ENCODE results near the gene SASH1.

Gene SASH1

GRCh38 chr6:148398244-148398643 is 55.6 kb downstream of the SASH1 start:
- in situ Hi-C loops (cut with MboI; ENCODE audit: low sequenced_read_pairs), result no loop called here

GRCh38 chr6:148398678-148399077 is 56.0 kb downstream of the SASH1 start:
- in situ Hi-C loops (cut with MboI; ENCODE audit: low sequenced_read_pairs), result no loop called here

GRCh38 chr6:148401571-148401970 is 58.9 kb downstream of the SASH1 start:
- in situ Hi-C loops (cut with MboI; ENCODE audit: low sequenced_read_pairs), result no loop called here

- in situ Hi-C loops (cut with MboI; ENCODE audit: low sequenced_read_pairs), result no loop called here
These were observed 61.9 kb downstream of the SASH1 start for GRCh38 chr6:148404456-148405054.

GRCh38 chr6:148405894-148406293 is 63.3 kb downstream of the SASH1 start:
- in situ Hi-C loops (cut with MboI; ENCODE audit: low sequenced_read_pairs), result no loop called here

GRCh38 chr6:148406579-148407371 is 64.1 kb downstream of the SASH1 start:
- in situ Hi-C loops (cut with MboI; ENCODE audit: low sequenced_read_pairs), result no loop called here

GRCh38 chr6:148407372-148407771 is 64.7 kb downstream of the SASH1 start:
- in situ Hi-C loops (cut with MboI; ENCODE audit: low sequenced_read_pairs), result no loop called here

GRCh38 chr6:148413321-148414091 is 70.9 kb downstream of the SASH1 start:
- in situ Hi-C loops (cut with MboI; ENCODE audit: low sequenced_read_pairs), result no loop called here

- in situ Hi-C loops (cut with MboI; ENCODE audit: low sequenced_read_pairs), result no loop called here
These were observed 71.5 kb downstream of the SASH1 start for GRCh38 chr6:148414092-148414489.

- in situ Hi-C loops (cut with MboI; ENCODE audit: low sequenced_read_pairs), result no loop called here
These were observed 72.2 kb downstream of the SASH1 start for GRCh38 chr6:148414836-148415235.

- in situ Hi-C loops (cut with MboI; ENCODE audit: low sequenced_read_pairs), result no loop called here
These were observed 73.0 kb downstream of the SASH1 start for GRCh38 chr6:148415511-148416260.

- in situ Hi-C loops (cut with MboI; ENCODE audit: low sequenced_read_pairs), result no loop called here
These were observed 73.8 kb downstream of the SASH1 start for GRCh38 chr6:148416330-148416965.

- in situ Hi-C loops (cut with MboI; ENCODE audit: low sequenced_read_pairs), result no loop called here
These were observed 74.4 kb downstream of the SASH1 start for GRCh38 chr6:148417045-148417444.

GRCh38 chr6:148419430-148419829 is 76.8 kb downstream of the SASH1 start:
- in situ Hi-C loops (cut with MboI; ENCODE audit: low sequenced_read_pairs), result no loop called here

- in situ Hi-C loops (cut with MboI; ENCODE audit: low sequenced_read_pairs), result no loop called here
These were observed 79.4 kb downstream of the SASH1 start for GRCh38 chr6:148422085-148422484.

GRCh38 chr6:148423133-148423532 is 80.5 kb downstream of the SASH1 start:
- in situ Hi-C loops (cut with MboI; ENCODE audit: low sequenced_read_pairs), result no loop called here

- in situ Hi-C loops (cut with MboI; ENCODE audit: low sequenced_read_pairs), result no loop called here
These were observed 81.1 kb downstream of the SASH1 start for GRCh38 chr6:148423601-148424270.

- in situ Hi-C loops (cut with MboI; ENCODE audit: low sequenced_read_pairs), result no loop called here
These were observed 82.8 kb downstream of the SASH1 start for GRCh38 chr6:148425443-148425842.

- in situ Hi-C loops (cut with MboI; ENCODE audit: low sequenced_read_pairs), result no loop called here
These were observed 83.8 kb downstream of the SASH1 start for GRCh38 chr6:148426317-148426977.

- in situ Hi-C loops (cut with MboI; ENCODE audit: low sequenced_read_pairs), result no loop called here
These were observed 84.7 kb downstream of the SASH1 start for GRCh38 chr6:148427333-148427732.
